H1 (cell line): ENCODE data around the gene NCOA1. TPM values are rescaled to one million over a fixed set of nuclear protein-coding genes. Genes with fewer than 3 reads are reported as not detected.

ENCODE experiments used
- CEBPB ChIP-seq: IDR thresholded peaks from 2 replicates; pipeline ENCODE4 v1.6.1; 2012; ENCODE audit warnings: low read depth, low read length
- CHD7 ChIP-seq: fragments of 300-600 bp; sonication (generic); IDR thresholded peaks from 2 replicates; pipeline ENCODE4 v1.7.1; 2012; ENCODE audit warnings: low read length, moderate library complexity, mild to moderate bottlenecking, inconsistent platforms; ENCODE audit not compliant: insufficient replicate concordance
- CTCF ChIP-seq, 3 experiments: IDR thresholded peaks; 1 replicate in 2 of 3; 2 replicates in 1 of 3; pipeline versions ENCODE4 v1.5.1 to v1.6.1; 2011; ENCODE audit warnings: low read length in 3 of 3, mild to moderate bottlenecking in 3 of 3, inconsistent platforms in 2 of 3, low read depth in 1 of 3, moderate library complexity in 1 of 3; ENCODE audit not compliant: insufficient read depth in 1 of 3; ENCODE audit errors: control extremely low read depth in 1 of 3
- GTF2F1 ChIP-seq: IDR thresholded peaks from 2 replicates; pipeline ENCODE4 v1.6.1; 2012; ENCODE audit warnings: low read depth, low read length, improper control_type of control experiment, borderline replicate concordance
- SP4 ChIP-seq: IDR thresholded peaks from 2 replicates; pipeline ENCODE4 v1.6.1; 2012; ENCODE audit warnings: low read length, inconsistent platforms
- polyA plus RNA-seq, 7 experiments: library from polyadenylated mRNA; depleted of rRNA in 3 of 7; stranded (reverse) in 5 of 7; unstranded in 2 of 7; fragments of >200 nt in 5 of 7; fragments of 200-250 nt in 2 of 7; gene quantifications; 1 replicate in 5 of 7; 2 replicates in 1 of 7; 4 replicates in 1 of 7; pipeline versions ENCODE4 v1.2.1 to v1.2.3, GENCODE V29; 2011 to 2013; ENCODE audit warnings: missing spikeins in 2 of 7, mixed read lengths in 2 of 7
- total RNA-seq: library from RNA; stranded (reverse); fragmentation: NEBNext Ultra II Directional; extraction: Animal tissue kit (Norgen Biotek cat#: 25700); gene quantifications from 2 replicates; pipeline ENCODE4 v1.2.1, GENCODE V29; 2021

Gene NCOA1
- total and polyA plus RNA-seq, 2 of the 8 experiments (the other 6 are each of a cell fraction or from before 2014, with no cell fraction given) = 12.8 to 17.9 TPM

GRCh38 chr2:24512831-24513230, 21.8 kb downstream of the NCOA1 start (continued):
- TF ChIP-seq CTCF (IDR thresholded peaks at IDR 0.05; ENCODE audit: control extremely low read depth in 1 of 3, insufficient read depth in 1 of 3, low read depth in 1 of 3, low read length in 3 of 3) (no peak), GTF2F1 (no peak), CEBPB (no peak), CHD7 (no peak), SP4 (no peak)
